HTERT RPE-1 (cell line): ENCODE results near the gene TMEM163.
"Not testable (repeated sequence)": the region's sequence is repeated elsewhere in the genome, so short reads cannot be mapped to it uniquely, and the experiment has no call there.

ENCODE experiments used
- in situ Hi-C: fragments of 300-500 bp; cut with MboI; formaldehyde crosslinking; loops from 4 replicates; pipeline ENCODE4 v1.14.3; 2020; ENCODE audit warnings: low sequenced_read_pairs

The TMEM163 gene

DNA sequence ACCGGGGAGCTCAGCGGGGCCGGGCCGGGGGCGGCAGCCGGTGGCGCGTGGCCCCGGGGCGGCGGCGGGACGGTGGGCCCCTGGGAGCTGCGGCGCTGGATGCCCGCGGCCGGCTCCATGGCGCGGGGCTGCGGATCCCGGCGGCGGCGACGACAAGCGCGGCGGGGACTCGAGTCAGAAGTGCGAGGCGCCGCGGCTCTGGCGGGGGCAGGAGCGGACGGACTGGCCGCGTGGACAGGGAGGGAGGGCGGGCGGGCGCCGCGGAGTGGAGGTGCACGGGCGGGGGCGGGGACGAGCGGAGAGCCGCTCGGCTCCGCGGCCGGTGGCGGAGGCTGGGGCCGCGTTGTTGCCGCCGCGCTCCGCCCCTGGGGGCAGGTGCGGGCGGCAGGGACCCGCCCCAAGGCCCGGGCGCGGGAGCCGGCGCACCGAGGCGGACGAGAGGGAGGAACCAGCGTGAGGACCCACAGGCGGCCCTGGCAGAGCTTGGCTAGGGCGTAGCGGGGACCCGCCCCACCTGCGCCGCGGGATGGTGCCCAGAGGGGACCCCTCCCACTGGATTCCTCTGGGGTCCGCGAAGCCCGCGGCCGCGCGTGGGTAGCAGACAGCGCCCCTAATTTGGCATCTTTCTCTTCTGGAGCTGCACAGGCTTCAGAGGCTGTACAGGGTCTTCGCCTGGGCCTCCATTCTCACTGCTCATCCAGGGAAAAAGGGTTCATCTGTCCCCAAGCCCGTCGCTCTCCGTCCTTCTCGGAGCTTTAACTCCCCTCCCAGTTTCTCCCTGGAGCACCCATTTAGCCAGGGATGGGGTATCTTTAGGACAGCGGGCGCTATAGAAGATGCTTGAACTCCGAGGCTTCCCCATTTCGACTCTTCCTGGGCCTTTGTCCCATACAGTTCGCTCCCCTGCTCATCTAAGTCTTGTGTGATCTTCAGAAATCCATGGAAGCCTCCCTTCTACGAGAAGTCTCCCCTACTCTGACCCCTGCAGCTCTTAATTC lies at the start of gene TMEM163:
TMEM163 (minus strand) TSS at position 184 of the 998 bp plus-strand sequence.
- in situ Hi-C loops, result no loop called here

DNA sequence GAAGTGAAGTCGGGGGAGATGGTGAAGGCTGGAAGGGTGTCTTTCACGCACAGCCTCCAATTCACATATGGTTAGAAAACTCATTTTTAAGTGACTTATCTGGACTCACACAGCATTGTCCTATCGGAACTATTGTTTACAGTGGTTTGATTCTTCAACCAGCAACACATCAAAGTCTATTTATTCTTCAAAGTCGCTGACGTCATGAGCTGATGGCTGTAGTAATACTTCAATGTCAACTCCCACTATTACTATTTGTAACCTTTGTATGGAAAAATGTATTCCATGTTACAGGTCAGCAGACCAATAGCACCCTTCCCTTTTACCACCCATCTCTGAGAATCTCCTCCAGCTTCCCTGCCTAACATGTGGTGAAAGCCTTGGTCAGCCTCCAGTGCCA lies 47.8 kb upstream of the TMEM163 start:
- in situ Hi-C loops, result no loop called here

DNA sequence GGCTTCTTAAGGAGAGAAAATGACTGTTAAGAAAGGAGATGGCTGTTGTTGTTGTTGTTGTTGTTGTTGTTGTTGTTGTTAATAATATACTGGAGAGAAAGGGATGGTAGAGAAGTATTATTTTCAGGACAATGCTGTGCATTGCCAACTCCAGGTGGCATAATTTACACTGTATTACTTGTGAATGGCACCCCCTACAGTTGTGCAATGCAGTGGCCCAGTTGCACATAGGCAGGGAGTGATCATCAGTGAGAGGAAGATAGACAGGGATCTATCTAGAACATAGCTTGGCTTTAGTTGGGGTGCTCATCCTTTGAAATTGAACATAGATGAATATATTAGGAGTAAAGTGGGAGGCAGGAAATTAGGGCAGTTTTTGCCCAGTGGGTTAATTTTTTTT lies 47.2 kb upstream of the TMEM163 start:
- in situ Hi-C loops, result no loop called here

DNA sequence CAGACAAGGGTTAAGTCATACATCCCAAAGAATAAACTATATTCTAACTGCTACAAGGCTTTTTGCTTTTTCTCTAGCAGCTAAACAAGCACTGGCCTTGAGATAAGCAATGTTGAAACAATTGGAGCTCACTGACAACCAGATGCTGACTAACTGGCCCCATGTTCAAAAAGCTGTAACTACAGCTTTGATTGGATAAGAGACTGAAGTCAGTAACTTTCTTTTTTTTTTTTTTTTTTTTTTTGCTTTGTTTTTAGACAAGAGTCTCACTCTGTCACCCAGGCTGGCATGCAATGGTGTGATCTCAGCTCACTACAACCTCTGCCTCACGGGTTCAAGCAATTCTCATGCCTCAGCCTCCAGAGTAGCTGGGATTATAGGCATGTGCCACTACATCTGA lies 45.4 kb upstream of the TMEM163 start:
- in situ Hi-C loops, result no loop called here

DNA sequence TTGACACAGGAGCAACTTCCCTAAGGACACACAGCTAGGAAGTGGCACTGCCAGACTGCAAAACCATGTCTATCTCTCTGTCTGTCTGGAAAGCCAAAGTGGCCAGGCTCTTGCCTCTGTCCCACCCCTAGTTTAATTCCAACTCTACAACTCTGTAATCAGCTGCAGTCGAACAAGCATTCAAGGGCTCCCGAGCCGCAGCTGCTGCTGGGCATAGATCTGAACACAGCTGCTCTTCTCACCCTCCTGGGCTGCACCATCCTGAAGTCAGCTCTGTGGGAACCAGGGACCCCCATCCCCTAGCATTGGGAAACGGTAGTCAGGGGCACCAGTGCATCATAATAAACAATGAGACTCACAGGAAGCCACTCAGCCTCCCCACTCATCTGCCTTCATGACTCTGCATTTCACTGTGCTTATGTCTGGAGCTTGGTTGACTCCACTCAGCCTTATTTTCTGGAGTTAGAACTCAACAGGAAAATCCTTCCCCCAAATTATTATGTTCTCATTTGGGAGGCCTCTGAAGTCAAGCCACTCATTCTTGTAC lies 44.4 kb upstream of the TMEM163 start:
- in situ Hi-C loops, result no loop called here

DNA sequence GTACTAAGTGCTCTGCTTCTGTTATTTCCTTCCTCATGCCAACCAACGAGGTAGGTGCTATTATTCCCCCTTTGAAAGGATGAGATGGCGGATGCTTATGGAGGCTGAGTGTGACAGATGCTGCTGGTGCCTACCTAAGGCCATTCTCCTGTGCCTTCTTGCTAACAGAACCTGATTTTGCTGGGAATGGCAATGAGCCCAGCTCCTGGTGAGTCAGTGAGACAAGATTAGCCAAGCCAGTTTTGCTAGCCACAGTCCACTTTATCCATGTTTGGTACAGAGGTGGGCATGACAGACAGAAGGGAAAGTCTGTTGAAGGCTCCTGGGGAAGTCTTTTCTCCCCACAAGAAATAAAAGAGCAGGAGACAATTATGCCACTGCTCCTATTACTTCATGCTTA lies 43.7 kb upstream of the TMEM163 start:
- in situ Hi-C loops, result no loop called here

DNA sequence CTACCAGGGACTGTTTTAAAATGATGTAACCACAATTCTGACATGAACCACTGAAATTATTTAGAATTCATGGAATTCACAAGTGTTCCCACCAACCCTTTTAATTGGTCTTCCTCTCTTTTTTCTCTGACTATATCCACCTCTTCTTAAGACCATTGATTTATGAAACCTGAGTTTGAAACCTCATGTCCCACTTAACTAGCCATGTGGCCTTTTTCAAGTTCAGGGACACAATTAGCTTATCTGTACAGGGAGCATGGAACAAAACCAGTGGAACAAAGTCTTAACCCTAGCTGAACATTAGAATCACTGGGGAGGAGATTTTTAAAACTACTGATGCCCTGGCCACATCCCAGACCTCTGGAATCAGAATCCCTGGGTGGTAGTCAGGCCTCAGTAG lies 41.6 kb upstream of the TMEM163 start:
- in situ Hi-C loops, result no loop called here

DNA sequence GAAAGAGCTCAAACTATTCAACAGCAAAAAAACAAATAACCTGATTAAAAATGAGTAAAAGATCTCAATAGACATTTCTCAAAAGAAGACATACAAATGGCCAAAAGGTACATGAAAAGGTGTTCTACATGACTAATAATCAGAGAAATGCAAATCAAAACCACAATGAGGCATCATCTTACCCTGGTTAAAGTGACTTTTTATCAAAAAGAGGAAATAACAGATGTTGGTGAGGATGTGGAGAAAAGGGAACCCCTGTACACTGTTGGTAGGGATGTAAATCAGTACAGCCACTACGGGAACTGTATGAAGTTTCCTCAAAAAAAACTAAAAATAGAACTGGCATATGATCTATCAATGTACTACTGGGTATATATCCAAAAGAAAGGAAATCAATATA lies 39.8 kb upstream of the TMEM163 start:
- in situ Hi-C loops, result no loop called here

DNA sequence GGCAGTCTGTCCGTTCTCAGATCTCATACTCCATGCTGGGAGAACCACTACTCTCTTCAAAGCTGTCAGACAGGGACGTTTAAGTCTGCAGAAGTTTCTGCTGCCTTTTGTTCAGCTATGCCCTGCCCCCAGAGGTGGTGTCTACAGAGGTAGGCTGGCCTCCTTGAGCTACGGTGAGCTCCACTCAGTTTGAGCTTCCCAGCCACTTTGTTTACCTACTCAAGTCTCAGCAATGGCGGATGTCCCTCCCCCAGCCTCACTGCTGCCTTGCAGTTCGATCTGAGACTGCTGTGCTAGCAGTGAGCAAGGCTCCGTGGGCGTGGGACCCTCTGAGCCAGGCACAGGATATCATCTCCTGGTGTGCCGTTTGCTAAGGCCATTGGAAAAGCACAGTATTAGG lies 33.2 kb upstream of the TMEM163 start:
- in situ Hi-C loops, result not testable (repeated sequence)

DNA sequence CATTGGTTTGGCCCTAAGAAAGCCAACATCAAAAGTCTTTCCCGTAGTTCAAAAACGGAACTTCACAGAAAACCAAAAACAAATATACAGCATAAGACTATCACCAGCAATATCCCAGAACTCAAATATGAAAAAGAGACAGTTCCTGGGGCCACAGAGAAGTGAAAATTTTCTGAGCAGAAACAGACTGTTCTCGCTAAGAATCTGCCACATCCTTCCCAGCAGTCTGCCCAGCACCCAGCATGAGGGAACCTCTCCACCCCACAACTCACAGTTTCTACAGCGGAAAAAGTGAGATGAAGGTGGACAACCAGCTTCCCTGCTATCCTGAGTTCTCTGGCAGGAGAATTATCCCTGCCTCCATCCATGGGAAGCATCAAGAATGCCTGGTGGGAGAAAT lies 26.7 kb upstream of the TMEM163 start:
- in situ Hi-C loops, result no loop called here

DNA sequence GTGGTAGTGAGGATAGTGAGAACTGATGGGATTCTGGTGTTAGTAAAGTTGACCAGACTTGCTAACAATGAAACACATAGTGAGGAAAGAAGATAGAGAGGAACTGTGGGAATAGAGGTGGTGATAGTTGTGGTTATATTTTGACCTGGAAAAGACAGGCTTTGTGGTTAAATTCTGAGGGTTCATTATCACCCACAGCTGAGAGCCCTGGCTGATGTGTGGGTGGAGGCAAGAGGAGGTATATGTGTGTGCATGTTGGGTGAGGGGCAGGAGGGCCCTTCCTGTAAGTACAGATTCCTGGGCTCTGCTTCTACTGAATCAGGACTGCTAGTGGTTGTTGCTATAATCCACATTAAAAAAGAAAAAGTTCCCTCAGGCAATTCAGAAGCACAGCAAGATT lies 26.2 kb upstream of the TMEM163 start:
- in situ Hi-C loops, result no loop called here

DNA sequence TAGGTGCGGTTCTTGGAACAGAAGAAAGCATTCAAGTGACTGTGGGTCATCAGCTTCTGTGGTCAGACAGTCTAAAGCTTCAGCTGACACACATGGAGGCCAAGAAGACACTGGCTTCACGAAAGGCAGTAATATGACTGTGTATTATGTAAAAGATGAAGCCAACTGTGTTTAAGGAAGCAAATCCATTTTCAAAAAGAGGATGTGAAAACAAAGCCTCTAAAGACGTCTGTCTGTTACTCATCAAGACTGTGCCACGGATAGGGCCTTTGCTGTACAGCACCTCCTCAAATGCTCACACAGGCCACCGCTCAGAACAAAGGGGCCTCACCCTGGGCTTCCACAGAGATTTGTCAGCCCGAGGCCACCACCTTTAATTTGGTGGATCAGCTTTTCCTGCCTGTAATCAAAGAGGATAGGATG lies 21.1 kb upstream of the TMEM163 start:
- in situ Hi-C loops, result no loop called here

DNA sequence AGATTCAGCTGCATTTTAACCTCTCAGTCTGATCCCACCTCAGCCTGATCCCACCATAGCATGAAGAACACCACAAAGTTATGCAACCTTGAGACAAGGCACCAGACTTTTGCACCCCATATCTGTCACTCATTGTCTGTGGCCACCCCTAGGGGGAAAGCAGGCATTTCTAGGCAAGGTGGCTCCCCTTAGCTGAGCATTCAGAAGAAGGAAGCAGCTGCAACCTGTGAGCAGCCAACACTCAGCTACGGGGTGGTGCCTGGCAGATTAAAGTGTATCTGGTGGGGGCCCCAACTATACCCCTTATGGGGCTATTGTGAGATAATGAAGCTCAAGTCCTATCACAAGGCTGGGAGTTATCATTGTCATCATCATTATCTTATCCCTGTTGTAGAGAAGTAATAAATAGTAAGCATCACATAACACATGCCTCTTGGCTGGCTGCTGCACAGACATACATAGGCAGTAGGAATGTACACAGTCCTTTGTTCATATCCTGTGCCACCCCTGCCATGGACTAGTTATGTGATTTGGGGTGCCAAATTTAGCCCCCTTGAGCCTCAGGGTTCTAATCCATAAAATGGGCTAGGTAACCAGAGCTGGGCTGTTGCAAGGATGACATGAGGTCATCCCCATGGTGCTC lies 20.6 kb upstream of the TMEM163 start:
- in situ Hi-C loops, result no loop called here

DNA sequence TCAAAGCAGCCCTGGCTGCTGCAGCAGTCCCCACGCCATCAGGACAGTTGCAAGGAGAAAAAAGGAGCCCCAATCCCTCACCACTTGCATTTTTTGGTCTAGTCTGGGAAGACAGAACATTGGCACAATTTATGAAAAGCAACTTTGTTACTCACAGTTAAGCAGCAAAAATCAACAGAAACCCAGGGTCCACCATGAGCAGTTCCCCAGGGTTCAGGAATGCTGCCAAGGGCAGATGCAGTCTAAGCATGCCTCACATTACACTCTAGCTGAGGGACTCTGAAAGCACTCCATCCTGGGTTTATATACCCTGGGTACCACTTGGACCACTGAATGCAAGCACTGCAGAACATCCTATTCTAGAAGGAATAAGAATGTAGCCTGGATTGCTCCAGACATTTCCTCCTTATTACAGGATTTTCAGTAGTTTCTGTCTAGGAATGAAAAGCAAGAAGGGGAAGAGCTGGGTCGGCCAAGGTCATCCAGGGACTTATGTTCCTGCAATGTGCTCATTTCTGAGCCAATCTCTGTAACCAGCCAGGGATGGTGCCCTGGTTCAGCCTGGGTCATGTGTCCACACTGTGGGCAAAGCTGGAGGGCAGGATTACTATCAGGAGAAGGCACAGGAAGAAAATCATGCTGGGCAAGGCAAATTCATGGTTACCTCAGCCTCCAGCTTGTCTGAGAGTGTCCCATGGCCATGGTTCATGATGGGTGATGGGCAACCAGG lies 19.5 kb upstream of the TMEM163 start:
- in situ Hi-C loops, result no loop called here

DNA sequence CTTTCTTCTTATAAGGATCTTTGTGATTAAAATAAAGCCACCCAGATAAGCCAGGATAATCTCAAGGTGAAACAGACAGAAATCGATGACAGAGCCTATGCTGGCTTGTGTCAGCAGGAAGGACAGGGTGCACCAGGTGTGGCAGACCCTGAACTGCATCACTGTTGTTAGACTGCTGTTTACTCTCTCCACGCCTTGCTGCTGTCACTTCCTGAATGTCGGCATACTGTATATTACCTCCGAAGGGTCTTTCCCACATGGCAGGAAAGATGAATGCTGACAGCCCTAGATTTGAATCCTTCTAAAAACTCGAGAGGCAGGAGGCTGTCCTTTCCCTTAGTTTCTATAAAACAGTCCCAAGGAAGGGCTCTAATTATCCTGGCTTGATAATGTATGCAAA lies 18.9 kb upstream of the TMEM163 start:
- in situ Hi-C loops, result no loop called here

DNA sequence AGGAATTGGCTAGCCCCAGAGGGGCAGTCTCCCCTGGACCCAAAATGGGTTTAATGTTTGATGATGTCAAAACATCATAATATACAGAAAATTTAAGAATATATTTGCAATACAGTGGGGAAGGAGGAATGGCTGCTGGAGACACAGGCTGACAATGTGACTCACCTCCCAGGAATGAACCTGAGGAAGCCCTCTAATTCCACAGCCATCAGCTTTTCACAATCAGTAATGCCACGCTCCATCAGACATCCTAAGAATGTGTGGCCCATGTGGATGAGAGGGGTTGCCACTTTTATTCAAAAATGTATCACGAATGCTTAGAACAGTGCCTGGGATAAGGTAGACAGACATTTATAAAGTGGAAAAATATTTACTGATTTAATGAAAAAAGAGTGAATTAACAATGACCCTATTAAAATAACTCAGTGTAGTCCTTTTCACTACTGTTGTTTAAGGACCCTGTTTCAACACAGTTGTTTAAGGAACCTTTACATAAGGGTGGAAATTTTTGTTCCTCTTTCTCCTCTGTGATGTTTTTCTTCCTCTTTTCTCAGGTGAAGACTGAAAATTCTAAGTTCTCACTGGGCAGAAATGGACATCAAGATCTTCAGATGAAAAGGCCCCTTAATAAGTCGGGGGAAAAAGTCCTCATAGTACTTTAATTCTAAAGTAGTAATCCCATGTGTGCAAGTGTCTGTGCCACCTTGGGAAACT lies 17.5 kb upstream of the TMEM163 start:
- in situ Hi-C loops, result no loop called here

DNA sequence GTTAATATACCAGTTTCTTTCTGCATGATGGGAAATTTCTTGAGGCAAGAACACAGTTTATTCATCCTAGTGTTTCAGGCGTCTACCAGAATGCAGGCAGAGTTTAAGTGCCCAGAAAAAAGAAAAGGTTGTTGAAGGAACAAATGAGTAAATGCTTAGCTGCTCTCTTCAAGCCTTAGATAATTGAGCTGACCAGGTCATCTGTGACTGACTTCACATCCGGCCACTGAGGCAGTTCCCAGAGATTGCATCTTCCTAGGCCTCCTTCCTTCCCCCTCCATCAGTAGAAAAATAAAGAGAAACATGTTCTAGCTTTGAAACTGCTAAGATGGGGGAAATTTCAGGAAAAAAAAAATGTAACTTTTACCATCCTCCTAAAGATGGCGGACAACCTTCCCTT lies 9.4 kb upstream of the TMEM163 start:
- in situ Hi-C loops, result no loop called here

DNA sequence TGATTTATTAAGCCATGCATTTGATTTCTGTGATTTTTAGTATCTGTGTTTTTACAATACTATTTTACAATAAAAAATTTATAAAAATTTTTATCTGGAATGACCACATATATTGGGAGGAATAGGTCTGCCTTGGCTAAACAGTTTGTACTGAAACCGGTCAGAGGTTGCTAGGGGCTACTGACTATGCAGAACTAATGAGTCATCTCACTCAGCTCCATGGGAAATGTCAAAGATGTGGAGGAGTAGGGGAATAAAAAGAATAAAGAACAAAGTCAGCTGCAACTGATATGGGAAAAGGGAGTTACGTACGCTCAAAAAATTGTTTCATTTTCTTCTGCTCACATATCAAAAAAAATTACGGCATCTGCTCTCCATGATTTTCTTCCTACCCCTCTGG lies 8.6 kb upstream of the TMEM163 start:
- in situ Hi-C loops, result no loop called here

DNA sequence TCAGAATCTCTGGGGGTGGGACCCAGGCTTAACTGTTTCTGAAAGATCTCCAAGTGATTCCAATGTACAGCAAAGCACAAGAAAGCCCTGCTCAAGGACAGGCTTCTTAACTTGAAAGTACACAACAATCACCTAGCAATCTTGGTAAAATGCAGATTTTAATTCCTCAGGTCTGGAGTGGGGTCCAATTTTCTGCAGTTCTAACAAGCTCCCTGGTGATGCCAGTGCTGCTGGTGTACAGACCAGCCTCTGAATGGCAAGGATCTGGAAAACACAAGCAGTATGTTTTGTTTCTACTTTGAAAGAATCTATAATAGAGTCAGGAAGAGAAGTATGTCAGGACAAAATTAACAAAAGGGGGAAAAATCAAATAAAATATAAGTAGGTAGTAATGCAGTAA lies 7.8 kb upstream of the TMEM163 start:
- in situ Hi-C loops, result no loop called here

DNA sequence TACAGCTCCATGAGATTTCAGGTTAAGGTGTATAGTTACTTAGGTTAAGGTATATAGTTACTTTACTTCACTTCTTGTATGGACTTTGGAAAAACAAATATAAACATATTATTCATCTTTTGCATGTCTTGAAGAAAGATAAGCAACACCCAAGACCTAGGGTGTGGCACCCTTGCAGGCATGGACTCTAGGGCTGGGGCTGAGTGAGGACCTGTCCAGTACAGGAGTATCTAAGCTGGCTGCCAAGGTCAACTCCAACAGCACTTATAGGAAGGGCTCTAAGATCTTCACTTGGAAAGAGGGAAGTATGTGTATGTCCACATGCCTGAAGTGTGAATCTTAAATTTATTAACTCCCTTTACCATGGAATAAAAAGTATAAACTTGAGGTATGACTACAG lies 7.1 kb upstream of the TMEM163 start:
- in situ Hi-C loops, result no loop called here

DNA sequence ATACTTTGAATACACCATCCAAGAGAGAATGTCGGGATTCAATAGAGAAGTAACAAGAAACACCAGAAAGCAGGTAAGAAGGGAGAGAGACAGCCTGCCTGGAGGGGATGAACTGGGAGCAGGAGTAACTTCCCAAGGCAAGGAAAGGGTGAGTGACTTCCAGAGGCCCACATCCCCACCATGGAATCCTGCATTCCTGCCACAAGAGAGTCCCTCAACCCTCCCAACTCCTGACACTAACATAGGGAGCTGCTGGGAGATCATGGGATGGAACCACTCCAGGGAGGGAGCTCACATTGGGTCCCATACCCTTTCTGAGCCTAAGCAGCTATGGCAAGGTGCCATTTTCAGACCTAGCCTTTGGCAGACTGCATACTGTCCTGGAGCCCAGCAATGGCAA lies 5.5 kb upstream of the TMEM163 start:
- in situ Hi-C loops, result no loop called here
